H9 (cell line): ENCODE measurements around the gene MRC1. TPM values are rescaled to one million over a fixed set of nuclear protein-coding genes. Genes with fewer than 3 reads are reported as not detected.

ENCODE experiments used
- DNase-seq: peaks from one replicate; pipeline ENCODE4 v3.0.0-alpha.2; 2017
- H2AFZ ChIP-seq: one replicate; pipeline ENCODE4 v1.6.1; 2013; ENCODE audit warnings: mild to moderate bottlenecking, low read length, control low read depth, moderate library complexity
- H2AK5ac ChIP-seq: 2 replicates; pipeline ENCODE4 v1.6.1; 2013; ENCODE audit warnings: low read length, control low read depth, mixed read lengths; ENCODE audit not compliant: insufficient read length
- H2BK120ac ChIP-seq: one replicate; pipeline ENCODE4 v1.6.1; 2013; ENCODE audit warnings: low read depth, mild to moderate bottlenecking, low read length, control low read depth, inconsistent platforms; ENCODE audit not compliant: poor library complexity, severe bottlenecking
- H2BK12ac ChIP-seq: 2 replicates; pipeline ENCODE4 v1.6.1; 2013; ENCODE audit warnings: low read length, control low read depth, mixed read lengths, low read depth; ENCODE audit not compliant: insufficient read length
- H2BK15ac ChIP-seq: 2 replicates; pipeline ENCODE4 v1.6.1; 2013; ENCODE audit warnings: low read depth, low read length, control low read depth
- H2BK20ac ChIP-seq: one replicate; pipeline ENCODE4 v1.6.1; 2013; ENCODE audit warnings: low read depth, mild to moderate bottlenecking, low read length, control low read depth, inconsistent platforms; ENCODE audit not compliant: poor library complexity, severe bottlenecking
- H2BK5ac ChIP-seq: 2 replicates; pipeline ENCODE4 v1.6.1; 2013; ENCODE audit warnings: low read length, control low read depth, mixed read lengths; ENCODE audit not compliant: insufficient read length
- H3K14ac ChIP-seq: 2 replicates; pipeline ENCODE4 v1.6.1; 2013; ENCODE audit warnings: low read length, control low read depth; ENCODE audit not compliant: insufficient read depth
- H3K18ac ChIP-seq: 2 replicates; pipeline ENCODE4 v1.6.1; 2013; ENCODE audit warnings: low read depth, mild to moderate bottlenecking, mixed read lengths, low read length, control low read depth; ENCODE audit not compliant: insufficient read length
- H3K23ac ChIP-seq: 2 replicates; pipeline ENCODE4 v1.6.1; 2013; ENCODE audit warnings: low read length, control low read depth, mixed read lengths, low read depth; ENCODE audit not compliant: insufficient read length
- H3K23me2 ChIP-seq: 2 replicates; pipeline ENCODE4 v1.6.1; 2013; ENCODE audit warnings: low read depth, mild to moderate bottlenecking, mixed read lengths, low read length, control low read depth; ENCODE audit not compliant: insufficient read length, poor library complexity, severe bottlenecking
- H3K27ac ChIP-seq: 2 replicates; pipeline ENCODE4 v1.5.1; 2013; ENCODE audit warnings: low read length, control low read depth, mixed read lengths, low read depth; ENCODE audit not compliant: insufficient read length
- H3K27me3 ChIP-seq: 2 replicates; pipeline ENCODE4 v1.6.1; 2013; ENCODE audit warnings: low read length, control low read depth, inconsistent platforms; ENCODE audit not compliant: insufficient read depth
- H3K4ac ChIP-seq: 2 replicates; pipeline ENCODE4 v1.6.1; 2013; ENCODE audit warnings: low read depth, mild to moderate bottlenecking, control low read depth, inconsistent platforms, low read length, moderate library complexity
- H3K4me1 ChIP-seq: 2 replicates; pipeline ENCODE4 v1.6.1; 2013; ENCODE audit warnings: low read length, control low read depth, inconsistent platforms; ENCODE audit not compliant: insufficient read depth
- H3K4me2 ChIP-seq: 2 replicates; pipeline ENCODE4 v1.6.1; 2013; ENCODE audit warnings: low read length, control low read depth, mixed read lengths; ENCODE audit not compliant: insufficient read length, insufficient read depth
- H3K56ac ChIP-seq: 2 replicates; pipeline ENCODE4 v1.6.1; 2013; ENCODE audit warnings: low read depth, mild to moderate bottlenecking, mixed read lengths, low read length, control low read depth; ENCODE audit not compliant: insufficient read length
- H3K79me1 ChIP-seq: 2 replicates; pipeline ENCODE4 v1.6.1; 2013; ENCODE audit warnings: low read depth, mild to moderate bottlenecking, moderate library complexity, low read length, control low read depth, inconsistent platforms; ENCODE audit not compliant: insufficient read depth, poor library complexity, severe bottlenecking
- H3K79me2 ChIP-seq: 2 replicates; pipeline ENCODE4 v1.6.1; 2013; ENCODE audit warnings: low read length, control low read depth, inconsistent platforms; ENCODE audit not compliant: insufficient read depth
- H3K9ac ChIP-seq: 2 replicates; pipeline ENCODE4 v1.6.1; 2013; ENCODE audit warnings: low read length, control low read depth, mixed read lengths; ENCODE audit not compliant: insufficient read length; ENCODE audit errors: extremely low read depth
- H3K9me3 ChIP-seq: one replicate; pipeline ENCODE4 v1.6.1; 2013; ENCODE audit warnings: low read depth, low read length, inconsistent platforms; ENCODE audit not compliant: control insufficient read depth
- H3T11ph ChIP-seq: one replicate; pipeline ENCODE4 v1.6.1; 2013; ENCODE audit warnings: mild to moderate bottlenecking, low read length, control low read depth, inconsistent platforms
- H4K20me1 ChIP-seq: one replicate; pipeline ENCODE4 v1.6.1; 2013; ENCODE audit not compliant: control insufficient read depth, insufficient read length, insufficient read depth
- H4K5ac ChIP-seq: 2 replicates; pipeline ENCODE4 v1.6.1; 2013; ENCODE audit warnings: low read depth, mild to moderate bottlenecking, mixed read lengths, low read length, control low read depth; ENCODE audit not compliant: insufficient read length
- H4K8ac ChIP-seq: replicated peaks from 2 replicates; pipeline ENCODE4 v1.6.1; 2013; ENCODE audit warnings: low read length, control low read depth, mixed read lengths, low read depth; ENCODE audit not compliant: insufficient read length
- H4K91ac ChIP-seq: 2 replicates; pipeline ENCODE4 v1.6.1; 2013; ENCODE audit warnings: low read depth, mild to moderate bottlenecking, moderate library complexity, mixed read lengths, low read length, control low read depth; ENCODE audit not compliant: insufficient read length
- H3K27ac Mint-ChIP-seq, 3 experiments: 2 replicates in 2 of 3; 3 replicates in 1 of 3; pipeline ENCODE4 v1.8.0; 2020 to 2021; ENCODE audit warnings: mixed read lengths in 3 of 3, mild to moderate bottlenecking in 1 of 3, moderate library complexity in 1 of 3
- H3K27me3 Mint-ChIP-seq: 2 replicates; pipeline ENCODE4 v1.8.0; 2021; ENCODE audit warnings: low read depth, mild to moderate bottlenecking, moderate library complexity, mixed read lengths
- H3K36me3 Mint-ChIP-seq, 3 experiments: 2 replicates in 2 of 3; 3 replicates in 1 of 3; pipeline ENCODE4 v1.8.0; 2020 to 2021; ENCODE audit warnings: low read depth in 3 of 3, mixed read lengths in 3 of 3; ENCODE audit not compliant: insufficient read depth in 1 of 3
- H3K4me1 Mint-ChIP-seq, 2 experiments: 2 replicates each; pipeline ENCODE4 v1.8.0; 2020; ENCODE audit warnings: mixed read lengths in 2 of 2
- H3K4me3 Mint-ChIP-seq, 2 experiments: 2 replicates in 1 of 2; 3 replicates in 1 of 2; pipeline ENCODE4 v1.8.0; 2020 to 2021; ENCODE audit warnings: mild to moderate bottlenecking in 2 of 2, mixed read lengths in 2 of 2, moderate library complexity in 1 of 2
- H3K9me3 Mint-ChIP-seq, 2 experiments: 2 replicates in 1 of 2; 3 replicates in 1 of 2; pipeline ENCODE4 v1.8.0; 2020; ENCODE audit warnings: mild to moderate bottlenecking in 2 of 2, mixed read lengths in 2 of 2, moderate library complexity in 1 of 2
- total RNA-seq: library from RNA; stranded (reverse); gene quantifications from 2 replicates; pipeline ENCODE4 v1.2.1, GENCODE V29; 2021
- TF ChIP-seq, protein P1 (sequence below): fragments of 200-600 bp; sonication (generic); conservative IDR thresholded peaks from 3 replicates; pipeline ENCODE4 v1.8.0; 2021; ENCODE audit warnings: antibody characterized with exemption, mild to moderate bottlenecking

MRC1 gene
- total RNA-seq, 1 experiment from 2014 or later, result not detected

DNA sequence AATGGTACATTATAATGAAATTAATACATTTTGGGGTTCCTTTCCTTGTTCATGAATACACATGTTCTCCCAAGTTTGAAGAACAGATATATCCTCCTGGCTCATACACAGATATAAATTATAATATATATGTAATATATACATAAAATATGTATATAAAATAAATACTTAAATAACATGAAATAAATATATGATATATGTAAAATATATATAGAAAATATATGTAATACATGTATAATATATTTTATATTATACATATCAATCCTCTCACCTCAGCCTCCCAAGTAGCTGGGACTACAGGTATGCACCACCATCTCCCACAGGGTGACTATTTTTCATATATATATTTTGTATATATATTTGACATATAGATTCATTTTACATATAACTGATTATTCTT lies 68.0 kb downstream of the MRC1 start:
- H3K4me1 Mint-ChIP-seq, result peaks cover 4 to 6% of the 10 kb centered on the region in 2 experiments; a peak in 2 of 4 replicates
- Histone ChIP-seq H3K9me3 (no peaks in the 10 kb centered on the region), H3K79me1 (no peaks in the 10 kb centered on the region), H2BK120ac (no peak overlapping the region), H3T11ph (no peak overlapping the region), H3K4me2 (no peak overlapping the region), H2BK5ac (no peak overlapping the region), H3K27me3 (no peaks in the 10 kb centered on the region), H2AFZ (no peak overlapping the region), H3K4me1 (no peaks in the 10 kb centered on the region), H3K79me2 (no peaks in the 10 kb centered on the region), H4K5ac (no peak overlapping the region), H4K8ac (no peak overlapping the region), H2BK20ac (no peak overlapping the region), H3K4ac (no peak overlapping the region), H3K9ac (no peak overlapping the region), H3K56ac (no peak overlapping the region), H3K23me2 (no peaks in the 10 kb centered on the region), H3K23ac (no peak overlapping the region), H4K91ac (no peak overlapping the region), H2AK5ac (no peak overlapping the region), H3K27ac (no peak overlapping the region), H3K18ac (no peak overlapping the region), H3K14ac (no peak overlapping the region), H2BK12ac (no peak overlapping the region), H2BK15ac (no peak overlapping the region), H4K20me1 (no peaks in the 10 kb centered on the region)
- no peaks in the 10 kb centered on the region; the same call in 1 of the 2 replicates for H3K27me3 Mint-ChIP-seq
- TF ChIP-seq, protein P1, sequence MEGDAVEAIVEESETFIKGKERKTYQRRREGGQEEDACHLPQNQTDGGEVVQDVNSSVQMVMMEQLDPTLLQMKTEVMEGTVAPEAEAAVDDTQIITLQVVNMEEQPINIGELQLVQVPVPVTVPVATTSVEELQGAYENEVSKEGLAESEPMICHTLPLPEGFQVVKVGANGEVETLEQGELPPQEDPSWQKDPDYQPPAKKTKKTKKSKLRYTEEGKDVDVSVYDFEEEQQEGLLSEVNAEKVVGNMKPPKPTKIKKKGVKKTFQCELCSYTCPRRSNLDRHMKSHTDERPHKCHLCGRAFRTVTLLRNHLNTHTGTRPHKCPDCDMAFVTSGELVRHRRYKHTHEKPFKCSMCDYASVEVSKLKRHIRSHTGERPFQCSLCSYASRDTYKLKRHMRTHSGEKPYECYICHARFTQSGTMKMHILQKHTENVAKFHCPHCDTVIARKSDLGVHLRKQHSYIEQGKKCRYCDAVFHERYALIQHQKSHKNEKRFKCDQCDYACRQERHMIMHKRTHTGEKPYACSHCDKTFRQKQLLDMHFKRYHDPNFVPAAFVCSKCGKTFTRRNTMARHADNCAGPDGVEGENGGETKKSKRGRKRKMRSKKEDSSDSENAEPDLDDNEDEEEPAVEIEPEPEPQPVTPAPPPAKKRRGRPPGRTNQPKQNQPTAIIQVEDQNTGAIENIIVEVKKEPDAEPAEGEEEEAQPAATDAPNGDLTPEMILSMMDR, result no peak
- H3K36me3 Mint-ChIP-seq, result no peaks in the 10 kb centered on the region
- no peak overlapping the region for H3K27ac Mint-ChIP-seq
- no peak for DNase-seq
- H3K4me3 Mint-ChIP-seq, result no peak overlapping the region
- no peaks in the 10 kb centered on the region for H3K9me3 Mint-ChIP-seq
